Calu3 (cell line): ENCODE results near the gene HADHB. TPM values are rescaled to one million over a fixed set of nuclear protein-coding genes. Genes with fewer than 3 reads are reported as not detected.

ENCODE experiments used
- BruUV-seq: library from RNA; stranded (reverse); fragments of 400-500 nt; replicated peaks from 2 replicates; lab custom pipeline; 2021; lab: Mats Ljungman, UMichigan
- CTCF ChIA-PET: fragments of 300-600 bp; sonication (Branson Sonifier 250); formaldehyde crosslinking; loops from one replicate; lab custom pipeline; 2022; ENCODE audit warnings: antibody characterized with exemption; lab: Charles Lee
- DNase-seq: peaks from one replicate; pipeline ENCODE4 v3.0.0; 2022
- H3K27ac Mint-ChIP-seq: one replicate; pipeline ENCODE4 v1.8.0; 2022; ENCODE audit warnings: mixed read lengths; ENCODE audit not compliant: unreplicated experiment
- H3K27me3 Mint-ChIP-seq: one replicate; pipeline ENCODE4 v1.8.0; 2022; ENCODE audit warnings: mixed read lengths; ENCODE audit not compliant: unreplicated experiment
- H3K36me3 Mint-ChIP-seq: one replicate; pipeline ENCODE4 v1.8.0; 2022; ENCODE audit warnings: mild to moderate bottlenecking, moderate library complexity, mixed read lengths; ENCODE audit not compliant: insufficient read depth, unreplicated experiment
- H3K4me1 Mint-ChIP-seq: one replicate; pipeline ENCODE4 v1.8.0; 2022; ENCODE audit warnings: mild to moderate bottlenecking, low read depth, mixed read lengths; ENCODE audit not compliant: unreplicated experiment
- H3K4me3 Mint-ChIP-seq: one replicate; pipeline ENCODE4 v1.8.0; 2022; ENCODE audit warnings: mild to moderate bottlenecking, low read depth, moderate library complexity, mixed read lengths; ENCODE audit not compliant: unreplicated experiment
- H3K9me3 Mint-ChIP-seq: one replicate; pipeline ENCODE4 v1.8.0; 2022; ENCODE audit warnings: low read depth, mixed read lengths; ENCODE audit not compliant: unreplicated experiment
- intact Hi-C: fragments of 100-400 bp; cut with micrococcal nuclease; formaldehyde crosslinking; loops from one replicate; pipeline ENCODE4 v1.10.0; 2022; ENCODE audit not compliant: unreplicated experiment
- total RNA-seq: library from RNA; stranded (reverse); gene quantifications from 2 replicates; pipeline ENCODE4 v1.2.3, GENCODE V29; 2022
- TF ChIP-seq, protein P1 (sequence below): fragments of 200-600 bp; IDR thresholded peaks from one replicate; pipeline ENCODE4 v1.8.0; 2022; ENCODE audit warnings: antibody characterized with exemption; ENCODE audit not compliant: unreplicated experiment

HADHB gene
- total RNA-seq, 1 experiment from 2014 or later = 84.4 TPM

DNA sequence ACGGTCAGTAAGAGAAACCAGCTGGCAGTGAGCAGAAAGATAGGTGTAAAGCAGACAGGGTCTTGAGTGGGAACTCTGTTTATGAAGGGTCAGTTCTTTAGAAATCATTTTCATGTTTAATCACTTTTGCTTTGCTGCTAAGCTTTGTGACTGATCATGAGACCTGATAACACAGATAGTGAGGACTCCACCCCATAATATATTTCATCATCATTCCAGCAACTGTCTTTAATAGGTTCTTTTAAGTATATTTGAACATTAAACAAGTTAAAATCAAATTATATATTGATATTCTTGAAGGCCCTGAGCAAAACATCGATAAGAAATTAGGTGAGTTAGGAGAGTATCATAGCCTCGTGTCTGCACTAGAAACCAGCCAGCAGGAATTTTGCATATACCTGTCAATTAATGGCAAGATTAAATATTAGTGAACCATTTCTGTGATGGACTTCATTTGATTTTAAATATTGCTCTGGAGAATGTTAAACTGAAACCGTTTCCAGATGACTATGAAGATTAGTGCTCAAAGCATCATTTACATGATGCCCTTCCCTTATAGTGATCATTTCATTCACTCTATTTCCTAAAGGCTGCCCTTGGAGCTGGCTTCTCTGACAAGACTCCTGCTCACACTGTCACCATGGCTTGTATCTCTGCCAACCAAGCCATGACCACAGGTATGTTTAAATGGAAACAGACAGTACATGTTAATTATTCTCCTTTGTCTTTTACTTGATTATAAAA lies 31.9 kb downstream of the HADHB start:
- no peak for DNase-seq
- BruUV-seq = no TSS peak
- Mint-ChIP-seq H3K36me3 (peaks cover 46% of the 10 kb centered on the region), H3K4me1 (peaks cover 25% of the 10 kb centered on the region), H3K27me3 (no peaks in the 10 kb centered on the region), H3K4me3 (no peak overlapping the region), H3K27ac (no peak overlapping the region), H3K9me3 (no peaks in the 10 kb centered on the region)
- CTCF ChIA-PET = interaction anchor here (0.7 kb wide), 1 partner anchor 9 kb away, joined by 8 read pairs; no protein-coding TSS in a partner anchor
- intact Hi-C loops = no loop called here
- TF ChIP-seq, protein P1, sequence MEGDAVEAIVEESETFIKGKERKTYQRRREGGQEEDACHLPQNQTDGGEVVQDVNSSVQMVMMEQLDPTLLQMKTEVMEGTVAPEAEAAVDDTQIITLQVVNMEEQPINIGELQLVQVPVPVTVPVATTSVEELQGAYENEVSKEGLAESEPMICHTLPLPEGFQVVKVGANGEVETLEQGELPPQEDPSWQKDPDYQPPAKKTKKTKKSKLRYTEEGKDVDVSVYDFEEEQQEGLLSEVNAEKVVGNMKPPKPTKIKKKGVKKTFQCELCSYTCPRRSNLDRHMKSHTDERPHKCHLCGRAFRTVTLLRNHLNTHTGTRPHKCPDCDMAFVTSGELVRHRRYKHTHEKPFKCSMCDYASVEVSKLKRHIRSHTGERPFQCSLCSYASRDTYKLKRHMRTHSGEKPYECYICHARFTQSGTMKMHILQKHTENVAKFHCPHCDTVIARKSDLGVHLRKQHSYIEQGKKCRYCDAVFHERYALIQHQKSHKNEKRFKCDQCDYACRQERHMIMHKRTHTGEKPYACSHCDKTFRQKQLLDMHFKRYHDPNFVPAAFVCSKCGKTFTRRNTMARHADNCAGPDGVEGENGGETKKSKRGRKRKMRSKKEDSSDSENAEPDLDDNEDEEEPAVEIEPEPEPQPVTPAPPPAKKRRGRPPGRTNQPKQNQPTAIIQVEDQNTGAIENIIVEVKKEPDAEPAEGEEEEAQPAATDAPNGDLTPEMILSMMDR = no peak

DNA sequence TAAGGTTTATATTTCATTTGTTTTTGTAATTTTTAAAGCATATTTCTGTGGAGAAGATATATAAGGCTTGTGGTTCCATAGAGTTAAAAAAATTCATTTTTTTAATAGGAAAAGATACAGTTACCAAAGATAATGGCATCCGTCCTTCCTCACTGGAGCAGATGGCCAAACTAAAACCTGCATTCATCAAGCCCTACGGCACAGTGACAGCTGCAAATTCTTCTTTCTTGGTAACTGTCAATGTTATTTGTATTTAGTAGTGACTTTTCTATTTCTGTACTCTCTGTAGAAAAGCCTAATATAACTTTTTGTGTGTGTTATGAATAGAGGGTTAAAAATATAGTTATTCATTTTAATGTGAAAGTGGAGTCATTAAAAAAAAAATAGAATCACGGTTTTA lies 35.1 kb downstream of the HADHB start:
- no TSS peak for BruUV-seq
- DNase-seq = no peak
- no peak overlapping the region for H3K4me3 Mint-ChIP-seq
- peaks cover 25% of the 10 kb centered on the region for H3K4me1 Mint-ChIP-seq
- no peaks in the 10 kb centered on the region for H3K9me3 Mint-ChIP-seq
- H3K27ac Mint-ChIP-seq = no peak overlapping the region
- CTCF ChIA-PET = no interaction called here
- intact Hi-C loops = no loop called here
- TF ChIP-seq, protein P1 = no peak
- peaks cover 50% of the 10 kb centered on the region for H3K36me3 Mint-ChIP-seq
- no peaks in the 10 kb centered on the region for H3K27me3 Mint-ChIP-seq

DNA sequence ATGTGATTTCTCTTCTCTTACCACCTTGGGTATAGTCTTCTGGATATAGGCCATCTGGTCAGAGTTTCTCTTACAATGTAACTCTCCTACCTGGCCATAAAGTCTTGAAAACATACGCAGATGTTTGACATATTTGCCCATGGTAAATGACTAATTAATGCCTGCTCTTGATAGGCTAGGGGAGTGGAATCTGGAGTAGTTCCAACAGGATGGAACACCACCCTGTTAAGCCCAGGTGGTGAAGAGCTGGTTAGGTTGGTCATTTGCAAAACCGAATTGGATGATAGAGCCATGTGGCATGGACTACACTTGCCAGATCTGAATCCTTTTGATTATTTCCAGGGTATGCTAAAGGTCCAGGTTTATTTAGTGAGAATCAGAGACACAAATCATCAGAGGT lies 36.5 kb downstream of the HADHB start:
- Mint-ChIP-seq H3K27ac (no peak overlapping the region), H3K36me3 (peaks cover 45% of the 10 kb centered on the region), H3K27me3 (no peaks in the 10 kb centered on the region), H3K4me3 (no peak overlapping the region), H3K4me1 (peaks cover 17% of the 10 kb centered on the region), H3K9me3 (no peaks in the 10 kb centered on the region)
- CTCF ChIA-PET = no interaction called here
- BruUV-seq = no TSS peak
- no peak for DNase-seq
- intact Hi-C loops = no loop called here
- TF ChIP-seq, protein P1 = no peak

DNA sequence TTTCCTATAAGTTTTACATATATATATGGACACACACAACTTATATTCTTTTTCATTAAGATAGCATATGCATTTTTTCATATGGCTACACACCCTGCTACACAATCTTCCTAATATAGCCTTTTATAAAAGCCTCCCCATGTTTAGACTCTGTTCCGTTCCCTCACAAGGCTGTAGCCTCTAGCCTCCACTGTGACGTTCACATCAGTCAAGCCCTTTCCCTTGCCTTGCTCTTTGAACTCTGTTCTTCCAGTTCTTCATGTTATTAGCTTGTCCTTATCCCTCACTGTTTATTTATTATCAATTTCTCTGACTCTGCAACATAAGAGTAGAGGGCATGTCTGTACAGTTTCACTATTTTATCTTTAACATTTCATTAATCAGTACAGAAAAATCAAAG lies 38.9 kb downstream of the HADHB start:
- H3K4me1 Mint-ChIP-seq = peaks cover 17% of the 10 kb centered on the region
- H3K36me3 Mint-ChIP-seq = peaks cover 45% of the 10 kb centered on the region
- CTCF ChIA-PET = no interaction called here
- H3K27me3 Mint-ChIP-seq = no peaks in the 10 kb centered on the region
- intact Hi-C loops = no loop called here
- TF ChIP-seq, protein P1 = no peak
- H3K9me3 Mint-ChIP-seq = no peaks in the 10 kb centered on the region
- H3K4me3 Mint-ChIP-seq = no peak overlapping the region
- DNase-seq = no peak
- no TSS peak for BruUV-seq
- H3K27ac Mint-ChIP-seq = no peak overlapping the region
